ENCODE measurements around the gene RGS6. TPM values are rescaled to one million over a fixed set of nuclear protein-coding genes. Genes with fewer than 3 reads are reported as not detected.

The RGS6 gene
- total RNA-seq, 2 donors from 2014 or later, result 3.2 TPM; not detected in 1

GRCh38 chr14:72568296-72568992 lies 636.2 kb downstream of the RGS6 start:
- TF ChIP-seq POLR2AphosphoS5 (IDR thresholded peaks at IDR 0.05), result no peak
- TF ChIP-seq POLR2A (IDR thresholded peaks at IDR 0.05), result no peak
- TF ChIP-seq CTCF (IDR thresholded peaks at IDR 0.05), result no peak
- H3K27ac ChIP-seq, result no peak overlapping the region
- no peak overlapping the region for H3K4me3 ChIP-seq
- no peaks in the 10 kb centered on the region for H3K9me3 ChIP-seq
- intact Hi-C loops (cut with DNase I), result no loop called here
- no peaks in the 10 kb centered on the region for H3K4me1 ChIP-seq (replicated peaks)
- DNase-seq (ENCODE audit: low spot score), result no peak
- H3K27me3 ChIP-seq (replicated peaks; ENCODE audit: insufficient read depth), result no peaks in the 10 kb centered on the region
- WGBS, result 85% methylated on average over 19 of the region's 19 CpGs
- H3K36me3 ChIP-seq, result no peaks in the 10 kb centered on the region

- DNase-seq (ENCODE audit: low spot score), result no peak
- H3K27me3 ChIP-seq (replicated peaks; ENCODE audit: insufficient read depth), result no peaks in the 10 kb centered on the region
- no peak overlapping the region for H3K4me3 ChIP-seq
- no peaks in the 10 kb centered on the region for H3K4me1 ChIP-seq (replicated peaks)
- no peak overlapping the region for H3K27ac ChIP-seq
- TF ChIP-seq POLR2A (IDR thresholded peaks at IDR 0.05), result no peak
- no peak for TF ChIP-seq CTCF (IDR thresholded peaks at IDR 0.05)
- TF ChIP-seq POLR2AphosphoS5 (IDR thresholded peaks at IDR 0.05), result no peak
- H3K9me3 ChIP-seq, result no peaks in the 10 kb centered on the region
- intact Hi-C loops (cut with DNase I), result no loop called here
- 48% methylated on average over 9 of the region's 9 CpGs for WGBS
- no peaks in the 10 kb centered on the region for H3K36me3 ChIP-seq
These were observed 641.6 kb downstream of the RGS6 start for GRCh38 chr14:72573725-72574417.

DNA sequence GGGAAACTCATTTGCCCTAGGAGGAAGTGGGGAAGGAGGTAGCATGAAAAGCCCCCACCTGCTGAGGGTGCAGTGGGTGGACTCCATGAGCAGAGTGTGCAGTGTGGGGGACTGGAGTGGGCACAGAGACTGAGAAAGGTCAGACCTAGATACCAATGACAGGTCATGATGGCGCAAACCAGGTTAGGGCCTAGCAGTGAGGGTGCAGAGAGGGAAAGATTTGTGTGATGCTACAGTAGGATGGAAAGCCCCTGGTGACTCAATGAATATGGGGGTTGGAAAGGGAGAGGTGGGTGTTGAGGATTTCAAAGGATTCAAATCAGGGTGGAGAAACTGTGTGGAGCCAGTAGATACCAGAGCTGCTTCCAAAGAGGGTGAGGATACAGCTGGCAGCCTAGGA lies 642.5 kb downstream of the RGS6 start:
- H3K36me3 ChIP-seq, result no peaks in the 10 kb centered on the region
- no peaks in the 10 kb centered on the region for H3K9me3 ChIP-seq
- no peak for DNase-seq (ENCODE audit: low spot score)
- H3K27ac ChIP-seq, result no peak overlapping the region
- no peaks in the 10 kb centered on the region for H3K4me1 ChIP-seq (replicated peaks)
- intact Hi-C loops (cut with DNase I), result no loop called here
- TF ChIP-seq POLR2A (IDR thresholded peaks at IDR 0.05) (no peak), CTCF (IDR thresholded peaks at IDR 0.05) (no peak), POLR2AphosphoS5 (IDR thresholded peaks at IDR 0.05) (no peak)
- no peak overlapping the region for H3K4me3 ChIP-seq
- WGBS, result 100% methylated on average over 1 of the region's 1 CpG
- no peaks in the 10 kb centered on the region for H3K27me3 ChIP-seq (replicated peaks; ENCODE audit: insufficient read depth)

- no peak overlapping the region for H3K4me3 ChIP-seq
- no peaks in the 10 kb centered on the region for H3K36me3 ChIP-seq
- DNase-seq (ENCODE audit: low spot score), result no peak
- 100% methylated on average over 1 of the region's 1 CpG for WGBS
- no peak overlapping the region for H3K27ac ChIP-seq
- no peaks in the 10 kb centered on the region for H3K4me1 ChIP-seq (replicated peaks)
- H3K9me3 ChIP-seq, result no peaks in the 10 kb centered on the region
- intact Hi-C loops (cut with DNase I), result no loop called here
- no peak for TF ChIP-seq POLR2A (IDR thresholded peaks at IDR 0.05)
- no peak for TF ChIP-seq POLR2AphosphoS5 (IDR thresholded peaks at IDR 0.05)
- TF ChIP-seq CTCF (IDR thresholded peaks at IDR 0.05), result no peak
- H3K27me3 ChIP-seq (replicated peaks; ENCODE audit: insufficient read depth), result no peaks in the 10 kb centered on the region
These were observed 644.0 kb downstream of the RGS6 start for GRCh38 chr14:72576258-72576657.

GRCh38 chr14:72577521-72577920 lies 645.3 kb downstream of the RGS6 start:
- intact Hi-C loops (cut with DNase I), result no loop called here
- no peaks in the 10 kb centered on the region for H3K9me3 ChIP-seq
- TF ChIP-seq CTCF (IDR thresholded peaks at IDR 0.05) (no peak), POLR2A (IDR thresholded peaks at IDR 0.05) (no peak), POLR2AphosphoS5 (IDR thresholded peaks at IDR 0.05) (no peak)
- DNase-seq (ENCODE audit: low spot score), result no peak
- no peak overlapping the region for H3K4me3 ChIP-seq
- 65% methylated on average over 5 of the region's 5 CpGs for WGBS
- no peaks in the 10 kb centered on the region for H3K27me3 ChIP-seq (replicated peaks; ENCODE audit: insufficient read depth)
- no peaks in the 10 kb centered on the region for H3K36me3 ChIP-seq
- no peak overlapping the region for H3K27ac ChIP-seq
- no peaks in the 10 kb centered on the region for H3K4me1 ChIP-seq (replicated peaks)
